ENCODE measurements around the gene HCFC1.

HCFC1 gene

DNA sequence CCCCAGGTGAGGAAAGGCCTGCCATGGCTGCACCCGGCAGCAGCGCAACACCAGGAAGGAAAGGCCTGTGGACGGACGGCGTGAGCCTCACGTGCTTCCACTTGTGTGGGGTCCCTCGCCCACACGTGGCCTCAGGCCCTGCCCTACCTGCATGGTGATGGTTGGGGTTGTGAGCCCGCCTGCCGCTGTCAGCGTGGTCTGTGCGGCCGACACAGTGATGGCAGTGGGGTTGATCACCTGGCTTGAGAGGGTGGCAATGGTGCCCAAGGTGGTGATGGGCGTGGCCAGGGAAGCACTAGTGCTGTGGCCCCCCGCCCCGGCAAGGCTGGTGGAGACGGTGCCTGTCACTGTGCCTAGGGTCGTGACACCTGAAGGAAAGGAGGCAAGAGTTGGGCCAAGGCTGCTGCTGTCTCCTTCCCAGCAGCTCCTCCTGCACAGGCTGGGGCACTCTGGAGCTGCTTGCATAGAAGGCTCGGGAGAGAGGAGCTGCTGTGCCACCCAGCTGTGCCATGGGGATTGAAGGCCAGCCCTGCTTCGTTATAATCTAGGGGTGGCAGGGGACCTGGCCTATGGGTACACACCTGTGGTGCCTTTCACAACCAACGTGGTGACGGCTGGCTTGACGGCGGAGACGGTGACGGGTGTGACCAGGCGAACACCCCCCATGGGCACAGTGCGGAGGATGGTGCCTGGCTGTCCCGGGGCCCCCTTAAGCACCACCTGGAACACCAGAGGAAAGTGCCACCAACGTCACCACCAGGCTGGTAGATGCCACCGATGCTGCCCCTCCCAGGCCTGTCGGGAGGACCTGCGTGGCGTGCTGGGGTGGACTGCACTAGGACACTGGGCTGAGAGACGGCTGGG is 15.3 kb downstream of the HCFC1 start:
- no peak for DNase-seq

GRCh38 chrX:153955228-153955732 is 16.3 kb downstream of the HCFC1 start:
- DNase-seq: no peak

GRCh38 chrX:153954558-153955227 is 16.9 kb downstream of the HCFC1 start:
- DNase-seq: no peak

- no peak for DNase-seq
Observed at GRCh38 chrX:153953892-153954557, 17.6 kb downstream of the HCFC1 start.

GRCh38 chrX:153953342-153953830 is 18.2 kb downstream of the HCFC1 start:
- no peak for DNase-seq

GRCh38 chrX:153952373-153953026 is 19.1 kb downstream of the HCFC1 start:
- no peak for DNase-seq

DNA sequence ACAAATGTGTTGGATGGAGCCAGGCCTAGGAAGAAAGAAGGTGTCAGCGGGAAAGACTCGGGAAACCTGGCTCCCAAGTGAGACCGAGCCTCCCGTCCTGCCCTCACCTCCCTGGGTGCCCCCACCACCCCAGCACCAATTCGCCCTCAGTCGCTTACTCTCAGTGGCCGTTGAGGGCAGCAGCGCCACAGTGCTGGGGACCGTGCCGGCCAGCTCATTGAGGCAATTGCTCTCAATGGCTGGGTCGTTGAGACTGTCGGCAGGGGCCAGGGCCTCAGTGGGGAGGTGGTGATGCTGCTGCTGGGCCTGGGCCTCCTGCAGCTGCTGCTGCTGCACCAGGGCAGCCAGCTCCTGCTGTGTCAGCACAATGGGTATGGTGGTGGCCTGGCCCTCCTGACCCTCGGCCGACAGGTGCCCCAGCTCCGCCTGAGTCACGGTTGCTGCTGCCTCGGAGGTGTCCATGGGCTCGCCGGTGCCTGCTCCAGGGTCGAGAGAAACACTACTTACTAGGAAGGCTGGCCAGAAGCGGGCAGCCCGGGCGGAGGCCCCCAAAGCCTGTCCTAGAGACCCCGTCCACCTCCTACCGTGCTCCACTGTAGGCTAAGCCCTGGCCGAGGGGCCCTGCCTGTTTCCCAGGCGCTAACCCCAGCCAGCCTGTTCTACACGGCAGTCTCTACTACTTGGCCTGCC is 19.8 kb downstream of the HCFC1 start:
- no peak for DNase-seq

GRCh38 chrX:153950127-153950526 is 21.5 kb downstream of the HCFC1 start:
- DNase-seq: no peak

GRCh38 chrX:153948847-153949805 is 22.5 kb downstream of the HCFC1 start:
- peak; percentile 27 for DNase-seq

- DNase-seq: no peak
Observed at GRCh38 chrX:153948002-153948466, 23.6 kb downstream of the HCFC1 start.

DNA sequence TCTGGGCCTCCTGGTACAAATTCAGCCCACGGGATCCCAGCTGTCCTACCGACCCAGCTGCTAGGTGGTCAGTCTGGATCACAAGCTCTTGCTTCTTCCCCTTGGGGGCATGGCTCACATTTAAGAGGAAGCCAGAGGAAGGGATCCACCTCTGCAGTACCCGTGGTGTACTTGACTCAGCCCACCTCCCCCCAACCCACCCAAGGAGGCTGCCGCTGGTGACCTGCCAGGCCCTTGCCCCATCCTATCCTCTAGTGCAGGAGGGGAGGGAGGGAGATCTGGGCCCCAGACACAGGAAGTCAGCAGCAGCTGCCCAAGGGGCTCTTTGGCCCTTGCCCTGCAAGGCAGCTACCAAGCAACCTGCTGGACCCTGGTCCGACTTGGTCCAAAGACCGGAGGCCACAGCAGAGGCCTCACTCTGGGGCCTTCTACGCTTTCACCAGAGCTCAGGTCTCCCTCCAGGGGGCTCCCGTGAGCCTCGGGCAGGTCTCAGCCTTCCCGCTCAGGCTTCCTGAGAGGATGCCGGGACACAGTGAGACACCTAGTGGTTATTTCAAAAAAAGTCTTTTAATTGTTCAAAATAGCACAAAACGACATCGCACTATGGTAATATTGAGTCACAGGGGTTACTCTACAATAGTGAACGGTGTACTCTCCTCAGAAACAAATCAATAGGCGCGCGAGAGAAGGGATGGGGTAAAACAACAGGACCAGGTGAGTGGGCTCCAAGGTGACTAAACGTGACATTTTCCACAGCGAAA is 24.4 kb downstream of the HCFC1 start:
- DNase-seq: no peak

DNA sequence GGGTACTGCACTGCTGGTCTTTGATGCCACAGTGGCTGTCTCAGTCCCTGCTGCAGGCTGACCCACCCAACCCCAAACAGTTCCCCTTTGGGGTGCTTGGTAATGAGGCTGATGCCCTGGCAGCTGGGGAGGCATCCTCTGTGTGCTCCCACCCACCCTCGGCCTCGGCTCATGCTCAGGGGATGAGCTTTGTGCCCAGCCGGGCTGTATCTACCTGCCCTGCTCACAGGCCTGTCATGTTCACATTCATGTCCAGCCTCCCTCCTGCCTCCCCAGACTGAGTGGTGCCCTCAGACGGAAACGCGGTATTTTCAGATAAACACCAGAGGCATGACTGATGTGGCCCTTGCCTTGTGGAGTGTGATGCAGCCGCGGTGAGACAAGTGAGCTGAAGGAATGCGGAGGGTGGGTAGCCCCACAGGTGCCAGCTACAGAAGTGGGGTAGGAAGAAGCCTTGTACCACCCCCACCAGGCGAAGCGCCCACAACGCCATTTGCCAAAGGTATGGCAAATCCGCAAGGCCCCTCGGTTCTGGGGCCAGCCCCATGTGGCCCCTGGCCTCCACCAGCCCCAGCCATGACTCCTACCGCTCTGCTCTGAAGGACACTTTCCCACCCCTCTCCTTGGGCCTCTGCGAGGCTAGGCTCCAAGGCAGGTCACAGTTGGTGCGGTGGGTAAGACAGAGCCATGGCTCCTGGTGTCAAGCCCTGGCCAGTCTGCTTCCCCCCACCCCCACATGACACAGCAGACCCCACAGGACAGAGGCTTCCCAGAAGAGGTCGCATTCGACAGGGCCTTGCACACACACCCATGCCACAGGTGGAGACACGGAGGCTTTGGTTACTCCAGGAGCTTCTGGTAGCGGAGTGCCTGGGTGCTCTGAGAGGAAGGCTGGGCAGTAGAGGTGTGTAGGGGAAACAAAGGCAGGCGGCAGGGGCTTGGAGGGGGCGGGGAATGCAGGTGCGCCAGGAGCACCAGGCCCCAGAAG is 25.4 kb downstream of the HCFC1 start:
- DNase-seq: no peak

DNA sequence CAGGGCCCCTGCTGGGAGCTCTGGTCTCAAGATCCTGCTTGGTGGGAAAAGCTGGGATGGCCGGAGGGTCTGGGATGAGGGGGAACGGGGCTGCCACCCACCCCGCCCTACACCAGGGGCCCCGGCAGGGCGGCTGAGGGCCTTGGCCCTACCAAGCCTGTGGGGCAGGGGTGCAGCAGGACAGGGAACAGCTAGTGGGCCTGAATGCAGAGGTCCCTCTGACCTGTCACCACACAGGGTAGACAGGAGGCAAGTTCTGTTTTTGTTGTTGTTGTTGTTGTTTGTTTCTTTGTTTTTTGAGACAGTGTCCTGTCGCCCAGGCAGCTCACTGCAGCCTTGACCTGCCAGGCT is 26.8 kb downstream of the HCFC1 start:
- no peak for DNase-seq

DNA sequence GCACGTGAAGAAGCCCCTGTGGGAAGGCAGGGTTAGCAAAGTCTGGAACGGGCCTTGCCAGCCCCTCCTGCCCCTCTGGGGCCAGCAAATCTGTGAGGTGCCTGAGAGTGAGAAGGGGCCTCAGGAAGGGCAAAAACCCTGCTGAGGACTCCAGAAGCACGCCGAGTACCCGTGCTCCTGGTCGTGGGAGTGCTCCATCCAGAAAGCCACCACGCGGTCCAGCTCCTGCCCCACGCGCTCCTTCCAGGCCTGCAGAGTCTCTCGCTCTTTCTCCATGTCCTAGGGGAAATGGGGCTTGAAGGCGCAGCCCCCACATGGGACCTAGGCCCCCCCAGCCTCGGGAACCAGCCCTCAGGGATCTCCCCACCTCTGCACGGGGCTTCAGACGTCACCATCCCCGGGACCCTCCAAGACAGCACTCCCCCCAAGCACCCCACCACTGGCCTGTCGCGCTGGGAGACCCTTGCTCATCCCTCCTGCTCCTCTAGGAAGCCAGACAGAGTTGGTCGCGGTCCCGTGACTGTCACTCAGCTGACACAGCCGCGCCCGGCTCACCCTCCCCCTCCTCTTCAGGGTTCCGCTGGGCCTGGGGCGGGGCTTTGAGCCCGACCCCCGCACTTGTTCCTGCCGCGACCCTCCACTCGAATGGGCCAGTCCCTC is 27.3 kb downstream of the HCFC1 start, which contains the start of gene RENBP:
Gene RENBP (minus strand): TSS at position 504 of the 660 bp plus-strand sequence. CDS start 33 bp downstream, at position 471.
- DNase-seq: no peak

- DNase-seq: no peak
Observed at GRCh38 chrX:153941336-153942252, 30.0 kb downstream of the HCFC1 start.

DNA sequence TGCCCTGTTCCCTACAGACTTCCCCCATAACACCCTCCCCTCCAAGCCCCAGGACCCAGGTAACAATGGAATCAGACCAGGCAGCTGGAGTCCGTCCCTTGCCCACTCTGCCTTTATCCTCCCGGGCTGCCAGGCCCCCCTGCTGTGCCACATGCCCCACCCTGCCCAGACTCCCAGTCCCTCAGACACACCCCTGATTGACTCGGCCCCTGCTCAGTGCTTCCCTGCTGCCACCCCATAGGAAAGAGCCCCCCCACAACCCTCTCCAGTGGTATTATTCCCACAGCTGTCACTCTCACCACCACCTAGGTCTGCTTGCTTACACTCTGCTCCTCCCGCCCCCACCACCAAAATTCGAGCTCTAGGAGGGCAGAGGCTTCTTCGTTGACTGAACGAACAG is 32.0 kb downstream of the HCFC1 start:
- no peak for DNase-seq

DNA sequence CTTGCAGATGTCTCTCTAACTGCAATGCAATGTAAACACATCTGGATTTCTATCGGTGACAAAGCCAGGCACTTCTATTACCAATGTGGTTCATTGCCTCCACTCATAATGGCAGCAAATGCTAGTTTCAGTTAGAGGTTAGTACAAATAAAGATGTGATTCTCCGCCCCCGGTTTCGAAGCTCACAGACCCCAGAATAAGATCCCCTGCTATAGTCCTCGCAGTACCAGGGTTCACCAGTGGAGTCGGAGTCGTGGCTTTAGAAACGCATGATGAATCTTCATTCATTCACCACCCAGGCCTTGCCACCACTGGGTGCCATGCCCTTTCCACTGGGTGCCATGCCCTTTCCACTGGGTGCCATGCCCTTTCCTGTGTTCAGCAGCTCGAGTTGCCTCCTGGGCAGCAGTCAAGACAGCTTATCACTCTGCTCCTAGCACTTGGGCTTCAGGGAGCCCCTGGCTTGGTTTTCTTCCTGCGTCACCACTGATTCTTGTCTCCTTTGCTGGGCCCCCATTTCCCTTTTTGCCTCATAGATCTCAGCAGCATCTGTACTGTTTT is 33.3 kb downstream of the HCFC1 start:
- no peak for DNase-seq
